Measurements from ENCODE around the gene TATDN2.
A peak's percentile ranks its signal among the peaks of the same experiment; 100 is the strongest.

TATDN2 gene

DNA sequence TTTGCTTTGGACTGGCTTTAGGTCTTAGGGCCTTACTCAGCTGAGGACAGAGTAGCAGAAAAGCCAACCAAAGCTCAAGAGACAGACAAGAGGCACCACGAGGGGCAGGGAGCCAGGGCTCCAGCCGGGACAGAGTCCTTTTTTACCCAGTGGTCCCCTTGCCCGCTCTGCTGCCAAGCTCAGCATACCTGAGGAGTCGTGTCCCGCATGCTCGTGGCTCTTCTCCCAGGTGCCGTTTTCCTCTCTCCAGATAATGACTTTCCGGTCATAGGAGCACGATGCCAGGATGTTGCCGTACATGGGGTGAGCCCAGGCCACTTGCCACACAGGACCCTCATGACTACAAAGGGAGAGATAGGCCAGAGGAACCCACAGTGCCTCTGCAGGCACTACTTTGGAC is 64.1 kb downstream of the TATDN2 start:
- intact Hi-C loops (cut with DNase I), result no loop called here

GRCh38 chr3:10312861-10313260 is 64.6 kb downstream of the TATDN2 start:
- DNase-seq, result peak in 1 of 10 donors; percentile 38
- intact Hi-C loops (cut with DNase I), result no loop called here

More for the DNA sequence above, 64.1 kb downstream of the TATDN2 start:
- peak in 1 of 10 donors; percentile 58 for DNase-seq

DNA sequence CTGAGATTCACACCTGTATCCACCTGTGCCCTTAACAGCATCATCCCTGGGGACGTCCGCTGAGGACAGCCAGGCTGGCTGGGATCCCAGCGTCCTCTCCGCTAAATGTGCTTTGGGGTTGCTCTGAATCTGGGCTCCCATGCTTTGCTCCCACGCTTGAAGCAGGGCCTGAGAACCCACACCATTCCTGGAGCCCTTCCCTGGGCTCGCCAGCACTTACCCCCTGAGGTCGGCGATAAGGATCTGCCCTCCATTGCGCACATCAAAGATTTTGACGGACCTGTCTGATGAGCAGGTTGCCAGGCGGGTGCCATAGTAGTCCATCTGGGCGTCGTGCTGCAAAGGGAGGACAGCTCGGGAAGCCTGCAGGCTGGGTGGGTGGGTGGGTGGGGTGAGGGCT is 66.8 kb downstream of the TATDN2 start:
- intact Hi-C loops (cut with DNase I), result no loop called here

DNA sequence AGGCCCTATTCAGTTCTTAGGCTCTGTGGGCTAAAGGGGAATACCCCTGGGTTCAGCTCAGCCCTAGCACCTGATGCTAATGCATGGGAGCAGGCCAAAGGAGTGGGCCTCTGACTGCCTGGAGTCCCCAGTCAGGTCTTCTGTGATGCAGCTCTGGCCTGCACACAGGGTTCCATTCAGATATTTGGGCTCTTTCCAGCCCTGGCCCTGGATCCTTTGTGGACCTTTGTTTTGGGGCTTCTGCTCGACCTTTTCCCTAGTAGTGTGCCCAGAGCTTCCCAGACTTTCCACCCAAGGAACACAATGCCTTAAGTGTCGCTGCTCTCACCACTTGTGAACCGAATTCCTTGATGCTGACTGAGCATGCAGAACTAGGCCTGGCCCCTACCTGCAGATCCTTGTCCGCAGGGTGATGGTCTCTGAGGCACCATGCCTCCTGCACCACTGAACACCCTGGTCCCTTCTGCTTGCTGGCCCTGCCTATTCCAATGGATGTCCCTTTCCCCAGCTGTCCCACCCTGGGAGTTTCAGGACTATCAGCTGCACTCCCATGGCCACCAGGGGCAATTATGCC is 67.6 kb downstream of the TATDN2 start:
- intact Hi-C loops (cut with DNase I), result no loop called here
- DNase-seq, result peak in 1 of 10 donors; percentile 79

More for the DNA sequence above, 66.8 kb downstream of the TATDN2 start:
- peak in 1 of 10 donors; percentile 72 for DNase-seq

DNA sequence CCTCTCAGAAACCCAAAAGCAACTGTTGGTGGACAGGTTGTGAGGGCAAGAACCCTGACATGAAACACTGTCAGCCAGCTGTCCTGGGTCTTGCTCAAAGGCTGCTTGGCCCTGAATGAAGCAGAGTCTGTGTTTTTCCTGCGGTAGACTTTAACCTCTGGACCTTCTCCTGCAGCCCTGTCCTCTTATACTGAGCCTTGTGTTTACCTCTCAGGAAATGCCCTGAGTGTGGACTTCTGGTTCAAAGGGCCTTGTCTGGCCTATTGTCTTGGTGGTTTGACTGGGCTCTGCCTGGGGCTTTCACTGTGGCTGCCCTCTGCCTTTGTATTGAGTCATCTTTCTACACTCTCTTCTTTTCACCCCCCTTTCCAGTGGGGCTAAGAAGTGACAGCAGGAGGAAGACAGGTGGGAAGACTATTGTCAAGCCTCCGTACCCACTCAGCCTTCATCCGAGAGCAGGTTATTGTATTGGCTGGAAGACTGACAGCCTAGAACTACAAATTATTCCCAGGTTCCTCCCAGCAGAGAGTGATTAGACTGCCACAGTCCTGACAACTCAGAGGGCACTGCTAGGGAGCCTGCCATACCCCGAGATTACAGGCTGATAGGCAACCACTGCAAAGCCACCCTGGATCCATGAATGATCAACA is 69.2 kb downstream of the TATDN2 start:
- no peak for DNase-seq
- intact Hi-C loops (cut with DNase I), result no loop called here

GRCh38 chr3:10317961-10318350 is 69.7 kb downstream of the TATDN2 start:
- intact Hi-C loops (cut with DNase I), result no loop called here
- DNase-seq, result no peak

DNA sequence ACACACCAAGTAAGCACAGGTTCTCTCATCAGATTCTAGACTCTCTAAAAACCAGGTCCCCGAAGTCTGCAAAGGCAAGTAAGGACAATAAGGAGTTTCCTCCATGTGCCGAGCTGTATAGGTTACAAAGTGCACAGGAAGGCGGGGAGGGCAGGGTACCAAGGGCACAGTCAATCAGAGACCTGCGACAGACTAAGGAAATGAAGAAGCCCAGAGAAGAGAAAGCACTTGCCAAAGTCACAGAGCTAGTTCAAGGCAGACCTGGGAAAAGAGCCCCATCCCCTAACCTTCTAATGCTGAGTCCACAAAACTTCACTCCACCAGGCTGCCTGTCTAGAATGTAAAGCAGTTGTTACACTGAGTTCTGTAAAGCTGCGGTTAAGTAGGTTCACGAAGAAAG is 71.0 kb downstream of the TATDN2 start:
- intact Hi-C loops (cut with DNase I), result no loop called here
- DNase-seq, result no peak

DNA sequence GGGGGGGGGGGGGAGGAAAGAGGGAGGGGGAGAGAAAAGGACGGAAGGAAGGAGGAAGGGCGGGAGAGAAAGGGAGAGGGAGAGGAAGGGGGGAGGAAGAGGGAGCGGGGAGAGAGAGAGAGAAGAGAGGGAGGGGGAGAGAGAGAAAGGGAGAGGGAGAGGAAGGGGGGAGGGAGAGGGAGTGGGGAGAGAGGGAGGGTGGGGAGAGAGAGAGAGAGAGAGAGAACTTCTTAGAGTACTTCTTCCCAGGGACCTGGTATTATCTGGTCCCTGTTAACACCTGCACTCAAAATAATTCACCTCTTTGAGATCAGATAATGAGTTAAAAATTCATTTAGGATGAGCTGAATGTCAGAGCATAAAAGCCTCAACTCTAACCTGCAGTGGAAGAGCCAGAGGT is 71.5 kb downstream of the TATDN2 start:
- DNase-seq, result no peak
- intact Hi-C loops (cut with DNase I), result no loop called here

GRCh38 chr3:10320320-10320677 is 72.0 kb downstream of the TATDN2 start:
- intact Hi-C loops (cut with DNase I), result no loop called here
- DNase-seq, result peak in 1 of 10 donors; percentile 24

DNA sequence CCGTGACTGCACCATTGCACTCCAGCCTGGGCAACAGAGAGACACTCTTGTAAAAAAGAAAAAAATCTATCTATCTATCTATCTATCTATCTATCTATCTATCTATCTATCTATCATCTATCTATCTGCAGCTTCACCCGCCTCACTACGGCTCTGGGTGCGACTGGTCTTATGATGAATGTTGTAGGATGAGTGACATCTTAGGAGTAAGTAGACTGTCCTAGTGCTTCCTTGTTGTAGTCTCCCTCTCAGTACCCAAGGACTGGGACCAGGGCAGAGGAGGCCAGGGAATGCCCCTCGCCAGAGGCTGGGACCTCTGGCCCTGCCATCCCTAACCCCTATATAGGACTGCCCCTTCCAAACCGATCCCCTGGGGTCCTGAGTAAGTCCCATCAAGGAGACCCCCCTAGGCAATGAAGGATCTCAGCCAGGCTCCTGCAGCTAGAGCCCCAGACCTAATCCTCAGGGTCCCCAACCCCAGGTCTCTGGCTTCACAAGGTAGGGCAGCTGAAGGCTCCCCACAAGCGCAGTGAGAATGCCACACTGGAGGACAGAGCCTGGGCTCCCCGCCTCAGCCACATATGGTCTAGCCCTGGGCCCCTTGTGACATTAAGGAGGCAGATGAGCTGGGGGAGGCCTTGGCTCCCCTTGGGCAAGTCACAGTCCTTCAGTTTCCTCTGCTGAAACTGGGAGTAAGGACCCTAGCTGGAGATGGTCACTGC is 73.5 kb downstream of the TATDN2 start:
- intact Hi-C loops (cut with DNase I), result no loop called here
- DNase-seq, result peak in 1 of 10 donors; percentile 51

GRCh38 chr3:10322352-10322710 is 74.1 kb downstream of the TATDN2 start:
- no peak for DNase-seq
- intact Hi-C loops (cut with DNase I), result no loop called here

GRCh38 chr3:10327592-10327991 is 79.3 kb downstream of the TATDN2 start:
- peak in 1 of 10 donors; percentile 29 for DNase-seq
- intact Hi-C loops (cut with DNase I), result no loop called here

- intact Hi-C loops (cut with DNase I), result no loop called here
- peak in 2 of 10 donors; percentile 82 to 85 for DNase-seq
These were observed 80.3 kb downstream of the TATDN2 start for GRCh38 chr3:10328460-10329071.

GRCh38 chr3:10329495-10330015 is 81.3 kb downstream of the TATDN2 start:
- intact Hi-C loops (cut with DNase I), result no loop called here
- peak in 1 of 10 donors; percentile 81 for DNase-seq

- intact Hi-C loops (cut with DNase I), result no loop called here
- DNase-seq, result peak in 2 of 10 donors; percentile 49 to 65
These were observed 82.1 kb downstream of the TATDN2 start for GRCh38 chr3:10330319-10330718.
